Activated CD4-positive, alpha-beta T cell treated with anti-CD3 and anti-CD28 coated beads for 4 hours (primary cell): ENCODE data around the gene SMARCC2.
"Not testable (repeated sequence)": the region's sequence is repeated elsewhere in the genome, so short reads cannot be mapped to it uniquely, and the experiment has no call there.

Experiments used
- DNase-seq, 2 donors: peaks; one replicate each; pipeline ENCODE4 v3.0.0-alpha.2; 2020

The SMARCC2 gene

GRCh38 chr12:56118688-56119357 is 70.5 kb downstream of the SMARCC2 start:
- no peak for DNase-seq

- DNase-seq: peak; percentile 95 to 97
Observed at GRCh38 chr12:56117778-56118687, 71.2 kb downstream of the SMARCC2 start, which contains the start of gene ZC3H10. Gene ZC3H10, plus strand, starts transcription at chr12:56118266. Its CDS starts 2,297 bp downstream, at chr12:56120563.

DNA sequence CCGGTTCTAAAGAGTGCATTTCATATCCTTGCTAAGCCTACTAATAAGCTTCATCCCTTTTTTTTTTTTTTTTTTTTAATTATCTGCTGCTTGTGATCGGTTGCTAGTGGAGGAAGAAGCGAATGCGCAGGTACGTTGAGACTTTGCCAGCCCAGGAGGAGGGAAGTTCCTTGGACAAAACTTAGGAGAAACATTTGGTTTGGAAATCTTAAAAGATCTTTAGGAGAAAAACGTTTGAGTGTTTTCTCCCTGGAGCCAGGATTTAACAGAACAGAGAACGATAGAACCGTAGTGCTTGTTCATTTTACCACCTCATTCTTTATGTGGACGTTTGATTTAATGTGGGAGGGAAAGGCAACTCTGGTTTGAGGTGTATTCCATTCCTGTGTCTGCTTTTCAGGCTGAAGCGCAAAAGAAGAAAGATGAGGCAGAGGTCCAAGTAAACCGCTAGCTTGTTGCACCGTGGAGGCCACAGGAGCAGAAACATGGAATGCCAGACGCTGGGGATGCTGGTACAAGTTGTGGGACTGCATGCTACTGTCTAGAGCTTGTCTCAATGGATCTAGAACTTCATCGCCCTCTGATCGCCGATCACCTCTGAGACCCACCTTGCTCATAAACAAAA is 72.1 kb downstream of the SMARCC2 start:
- DNase-seq: not testable (repeated sequence)

- peak; percentile 92 to 95 for DNase-seq
Observed at GRCh38 chr12:56116267-56117081, 72.8 kb downstream of the SMARCC2 start, which contains the start of gene RPL41. Gene RPL41, plus strand, starts transcription at chr12:56116633.

- no peak for DNase-seq
Observed at GRCh38 chr12:56115329-56115728, 74.0 kb downstream of the SMARCC2 start.

- DNase-seq: no peak
Observed at GRCh38 chr12:56114084-56114483, 75.2 kb downstream of the SMARCC2 start.
